Osteoblast (primary cell): ENCODE measurements around the gene ATG3. TPM values are rescaled to one million over a fixed set of nuclear protein-coding genes. Genes with fewer than 3 reads are reported as not detected.

Experiments used
- total RNA-seq: library from RNA; depleted of rRNA; stranded (reverse); fragments of >200 nt; gene quantifications from 2 replicates; pipeline ENCODE4 v1.2.3, GENCODE V29; 2012

Gene ATG3
- total RNA-seq, 1 donor = 68.4 TPM

Other genes starting within 250 kb of the ATG3 start
- 1.5 and 3.3 TPM in 2 replicates for gene CD200, start 228.8 kb downstream of the ATG3 start, total RNA-seq
- gene BTLA, start 62.5 kb downstream of the ATG3 start, total RNA-seq = 0.36 and 1.8 TPM in 2 replicates
- gene SLC35A5, start 83 bp upstream of the ATG3 start, total RNA-seq = 41.8 and 58.3 TPM in 2 replicates
- gene CCDC80, start 79.2 kb upstream of the ATG3 start, total RNA-seq = 564 and 657 TPM in 2 replicates